Stimulated activated CD8-positive, alpha-beta memory T cell treated with anti-CD3 and anti-CD28 coated beads, Interleukin-12 subunit alpha, Interleukin-12 subunit beta, amount 100 ng/mL, for 4 hours (primary cell): ENCODE measurements around the gene RRP12.

ENCODE experiments used
- DNase-seq: peaks from one replicate; pipeline ENCODE4 v3.0.0-alpha.2; 2020; ENCODE audit warnings: low read depth

Gene RRP12

GRCh38 chr10:97312897-97313296 is 88.2 kb downstream of the RRP12 start:
- no peak for DNase-seq

- DNase-seq: no peak
These were observed 90.0 kb downstream of the RRP12 start for GRCh38 chr10:97311111-97311626.

GRCh38 chr10:97307866-97308780 is 93.0 kb downstream of the RRP12 start:
- DNase-seq: no peak

GRCh38 chr10:97307441-97307840 is 93.7 kb downstream of the RRP12 start:
- DNase-seq: no peak
